ENCODE results near the gene RIC1.
A peak's percentile ranks its signal among the peaks of the same experiment; 100 is the strongest.
"Not testable (repeated sequence)": the region's sequence is repeated elsewhere in the genome, so short reads cannot be mapped to it uniquely, and the experiment has no call there.

RIC1 gene

DNA sequence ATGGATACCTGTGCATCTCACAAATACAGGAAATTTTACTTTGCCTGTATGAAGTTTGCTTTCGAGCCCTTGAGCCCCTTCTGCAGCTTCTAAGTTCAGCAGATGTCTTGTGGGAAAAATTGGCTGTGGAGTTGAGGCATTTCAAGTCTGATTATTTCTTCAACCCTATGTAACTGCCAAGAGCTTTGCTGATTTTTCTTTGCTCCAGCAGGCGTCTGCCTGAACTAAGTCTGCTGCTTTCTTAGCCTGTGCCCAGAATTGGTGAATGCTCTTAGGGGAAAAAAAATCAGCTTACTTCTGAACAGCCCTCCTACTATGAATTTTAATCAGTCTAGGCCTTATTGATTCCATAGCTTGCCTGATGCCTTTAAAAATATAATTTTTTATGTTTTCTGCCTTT is 41.2 kb downstream of the RIC1 start:
- Mint-ChIP-seq H3K27ac (no peak overlapping the region), H3K4me1 (ENCODE audit: low read depth) (peaks cover 17% of the 10 kb centered on the region), H3K4me3 (no peak overlapping the region)

GRCh38 chr9:5671711-5672353 is 42.9 kb downstream of the RIC1 start:
- no peak overlapping the region for H3K27ac Mint-ChIP-seq
- peaks cover 12% of the 10 kb centered on the region for H3K4me1 Mint-ChIP-seq (ENCODE audit: low read depth)
- H3K27me3 Mint-ChIP-seq (ENCODE audit: low read depth) = no peaks in the 10 kb centered on the region
- peaks cover 4% of the 10 kb centered on the region for H3K9me3 Mint-ChIP-seq
- H3K36me3 Mint-ChIP-seq (ENCODE audit: low read depth) = peaks cover 10% of the 10 kb centered on the region
- H3K4me3 Mint-ChIP-seq = no peak overlapping the region

More for the DNA sequence above, 41.2 kb downstream of the RIC1 start:
- no peaks in the 10 kb centered on the region for H3K27me3 Mint-ChIP-seq (ENCODE audit: low read depth)
- H3K36me3 Mint-ChIP-seq (ENCODE audit: low read depth) = peaks cover 22% of the 10 kb centered on the region
- H3K9me3 Mint-ChIP-seq = peaks cover 5% of the 10 kb centered on the region

DNA sequence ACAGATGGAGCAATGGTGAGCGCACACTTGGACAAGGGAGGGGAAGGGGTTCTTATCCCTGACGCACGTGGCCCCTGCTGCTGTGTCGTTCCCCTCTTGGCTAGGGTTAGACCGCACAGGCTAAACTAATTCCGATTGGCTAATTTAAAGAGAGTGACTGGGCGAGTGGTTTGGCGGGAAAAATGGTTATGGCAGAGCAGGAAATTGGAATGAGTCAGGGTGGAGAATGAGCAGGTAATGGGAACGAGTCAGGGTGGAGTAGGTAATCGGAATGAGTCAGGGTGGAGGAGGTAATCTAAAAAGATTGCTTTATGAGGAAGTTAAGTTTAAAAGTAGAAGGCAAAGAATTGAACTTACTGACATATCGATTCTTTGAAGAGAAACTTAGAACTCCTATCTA is 46.1 kb downstream of the RIC1 start:
- not testable (repeated sequence) for H3K27ac Mint-ChIP-seq; H3K27me3 Mint-ChIP-seq (ENCODE audit: low read depth); H3K9me3 Mint-ChIP-seq; H3K36me3 Mint-ChIP-seq (ENCODE audit: low read depth); H3K4me1 Mint-ChIP-seq (ENCODE audit: low read depth); H3K4me3 Mint-ChIP-seq

DNA sequence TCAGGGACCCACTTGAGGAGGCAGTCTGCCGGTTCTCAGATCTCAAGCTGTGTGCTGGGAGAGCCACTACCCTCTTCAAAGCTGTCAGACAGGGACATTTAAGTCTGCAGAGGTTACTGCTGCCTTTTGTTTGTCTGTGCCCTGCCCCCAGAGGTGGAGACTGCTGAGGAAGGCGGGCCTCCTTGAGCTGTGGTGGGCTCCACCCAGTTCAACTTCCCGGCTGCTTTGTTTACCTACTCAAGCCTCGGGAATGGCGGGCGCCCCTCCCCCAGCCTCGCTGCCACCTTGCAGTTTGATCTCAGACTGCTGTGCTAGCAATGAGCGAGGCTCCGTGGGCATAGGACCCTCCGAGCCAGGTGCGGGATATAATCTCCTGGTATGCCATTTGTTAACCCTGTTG is 54.7 kb downstream of the RIC1 start:
- not testable (repeated sequence) for H3K27me3 Mint-ChIP-seq (ENCODE audit: low read depth); H3K4me3 Mint-ChIP-seq; H3K27ac Mint-ChIP-seq; H3K4me1 Mint-ChIP-seq (ENCODE audit: low read depth)
- H3K36me3 Mint-ChIP-seq (ENCODE audit: low read depth) = peaks cover 26% of the 10 kb centered on the region
- peaks cover 26% of the 10 kb centered on the region for H3K9me3 Mint-ChIP-seq

DNA sequence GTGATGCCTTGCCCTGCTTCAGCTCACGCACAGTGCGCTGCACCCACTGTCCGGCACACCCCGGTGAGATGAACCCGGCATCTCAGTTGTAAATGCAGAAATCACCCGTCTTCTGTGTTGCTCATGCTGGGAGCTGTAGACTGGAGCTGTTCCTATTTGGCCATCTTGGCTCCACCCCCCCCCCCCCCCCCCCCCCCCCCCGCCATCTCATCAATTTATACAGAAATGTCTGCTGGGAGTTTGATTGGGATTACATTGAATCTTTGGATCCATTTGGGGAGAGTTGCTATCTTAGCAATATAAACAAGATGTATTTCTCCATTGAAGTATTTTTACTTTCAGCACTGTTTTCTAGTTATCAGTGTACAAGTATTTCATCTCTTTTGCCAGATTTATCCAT is 55.2 kb downstream of the RIC1 start:
- Mint-ChIP-seq H3K36me3 (ENCODE audit: low read depth) (peaks cover 26% of the 10 kb centered on the region), H3K27ac (no peak overlapping the region), H3K27me3 (ENCODE audit: low read depth) (no peaks in the 10 kb centered on the region), H3K4me3 (no peak overlapping the region), H3K4me1 (ENCODE audit: low read depth) (peaks cover 6% of the 10 kb centered on the region), H3K9me3 (peaks cover 26% of the 10 kb centered on the region)

DNA sequence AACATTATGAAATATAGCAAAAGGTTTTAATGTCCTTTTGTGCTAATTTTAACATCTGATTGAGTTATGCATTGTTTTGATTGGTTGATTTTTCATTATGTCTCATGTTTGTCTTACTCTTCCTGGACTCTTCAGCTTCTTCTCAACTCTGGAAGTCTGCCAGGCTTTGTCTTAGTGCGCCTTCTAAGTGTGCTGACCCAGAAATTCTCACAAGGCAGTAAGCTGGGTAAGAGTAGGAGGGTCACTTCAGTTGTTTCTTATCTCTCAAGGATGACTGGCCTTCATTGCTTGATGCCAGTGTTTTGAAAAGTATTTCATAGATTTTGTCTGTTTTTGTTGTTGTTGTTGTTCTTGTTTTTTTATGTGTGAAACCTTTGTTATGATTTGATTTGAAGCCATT is 59.2 kb downstream of the RIC1 start:
- no peak overlapping the region for H3K27ac Mint-ChIP-seq
- H3K36me3 Mint-ChIP-seq (ENCODE audit: low read depth) = peaks cover 15% of the 10 kb centered on the region
- no peak overlapping the region for H3K4me3 Mint-ChIP-seq

DNA sequence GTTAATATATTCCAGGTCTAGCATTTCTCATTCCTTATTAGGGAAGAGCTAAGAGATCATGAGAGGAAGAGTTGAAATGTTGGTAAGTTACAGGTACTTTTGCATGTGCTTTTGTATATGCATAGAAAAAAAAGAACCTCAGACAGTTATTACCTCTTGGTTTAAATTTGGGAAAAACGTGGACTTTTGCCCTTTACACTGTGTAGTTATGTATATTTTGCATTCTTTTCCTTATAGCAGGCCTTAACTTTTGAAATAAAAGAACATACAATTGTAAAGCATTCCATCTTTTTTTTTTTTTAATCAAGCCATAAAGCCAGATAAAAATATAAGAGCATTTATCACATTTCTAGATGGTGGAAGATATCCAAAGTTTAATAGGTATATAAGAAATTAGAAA is 61.4 kb downstream of the RIC1 start:
- H3K9me3 Mint-ChIP-seq = peaks cover 4% of the 10 kb centered on the region
- peaks cover 4% of the 10 kb centered on the region for H3K4me1 Mint-ChIP-seq (ENCODE audit: low read depth)
- H3K36me3 Mint-ChIP-seq (ENCODE audit: low read depth) = peaks cover 8% of the 10 kb centered on the region
- H3K27me3 Mint-ChIP-seq (ENCODE audit: low read depth) = no peaks in the 10 kb centered on the region
- H3K27ac Mint-ChIP-seq = no peak overlapping the region
- no peak overlapping the region for H3K4me3 Mint-ChIP-seq

More for the DNA sequence above, 59.2 kb downstream of the RIC1 start:
- Mint-ChIP-seq H3K9me3 (peaks cover 10% of the 10 kb centered on the region), H3K27me3 (ENCODE audit: low read depth) (no peaks in the 10 kb centered on the region), H3K4me1 (ENCODE audit: low read depth) (peaks cover 4% of the 10 kb centered on the region)

- no peak overlapping the region for H3K27ac Mint-ChIP-seq
- no peak overlapping the region for H3K4me3 Mint-ChIP-seq
- H3K4me1 Mint-ChIP-seq (ENCODE audit: low read depth) = peaks cover 5% of the 10 kb centered on the region
- H3K27me3 Mint-ChIP-seq (ENCODE audit: low read depth) = no peaks in the 10 kb centered on the region
- peaks cover 3% of the 10 kb centered on the region for H3K36me3 Mint-ChIP-seq (ENCODE audit: low read depth)
- no peaks in the 10 kb centered on the region for H3K9me3 Mint-ChIP-seq
Observed at GRCh38 chr9:5695860-5696259, 67.0 kb downstream of the RIC1 start.

DNA sequence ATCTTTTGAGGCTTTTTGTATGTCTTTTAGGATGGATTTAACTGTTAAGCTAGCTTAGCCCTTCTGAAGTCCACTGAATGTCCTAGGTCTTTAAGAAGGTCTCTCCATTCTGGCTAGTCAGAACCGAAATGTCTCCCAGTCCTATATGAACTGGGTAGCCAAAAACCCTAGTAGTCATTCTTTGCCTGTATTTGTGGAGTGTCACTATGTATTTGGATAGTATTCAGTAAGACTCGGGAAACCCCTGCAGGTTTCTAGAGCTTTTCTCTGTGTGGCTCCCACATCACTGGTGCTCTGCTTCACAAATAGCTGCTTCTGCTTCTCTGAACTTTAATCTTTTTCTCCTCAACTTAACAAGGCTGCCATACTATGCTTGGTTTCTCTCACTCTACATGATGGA is 68.0 kb downstream of the RIC1 start:
- peaks cover 7% of the 10 kb centered on the region for H3K36me3 Mint-ChIP-seq (ENCODE audit: low read depth)
- H3K4me1 Mint-ChIP-seq (ENCODE audit: low read depth) = peaks cover 7% of the 10 kb centered on the region
- H3K9me3 Mint-ChIP-seq = no peaks in the 10 kb centered on the region
- peak overlapping the region; percentile 1 for H3K27ac Mint-ChIP-seq
- H3K4me3 Mint-ChIP-seq = no peak overlapping the region
- no peaks in the 10 kb centered on the region for H3K27me3 Mint-ChIP-seq (ENCODE audit: low read depth)

DNA sequence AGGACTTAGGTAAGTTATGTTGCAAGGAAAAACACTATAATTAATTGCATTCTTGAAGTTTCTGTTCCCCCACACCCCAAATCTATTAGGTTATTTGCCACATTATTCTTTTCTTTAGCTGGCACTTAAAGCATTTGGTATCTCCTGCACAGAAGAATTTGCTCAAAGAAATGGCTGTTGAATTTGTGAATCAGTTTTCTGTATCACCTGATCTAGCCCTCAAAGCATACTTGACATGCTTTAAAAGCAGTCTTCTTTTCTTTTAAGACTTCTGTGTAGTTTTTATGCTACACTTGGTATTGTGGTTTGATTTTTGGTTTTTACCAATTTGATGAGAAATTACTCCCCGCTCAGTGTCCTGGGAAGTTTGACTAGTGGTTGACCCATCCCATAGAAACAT is 69.1 kb downstream of the RIC1 start:
- Mint-ChIP-seq H3K27me3 (ENCODE audit: low read depth) (no peaks in the 10 kb centered on the region), H3K27ac (no peak overlapping the region), H3K9me3 (no peaks in the 10 kb centered on the region), H3K36me3 (ENCODE audit: low read depth) (peaks cover 13% of the 10 kb centered on the region), H3K4me3 (no peak overlapping the region), H3K4me1 (ENCODE audit: low read depth) (peaks cover 7% of the 10 kb centered on the region)

GRCh38 chr9:5698810-5699556 is 70.1 kb downstream of the RIC1 start:
- Mint-ChIP-seq H3K4me3 (no peak overlapping the region), H3K4me1 (ENCODE audit: low read depth) (peaks cover 7% of the 10 kb centered on the region), H3K27me3 (ENCODE audit: low read depth) (no peaks in the 10 kb centered on the region), H3K9me3 (no peaks in the 10 kb centered on the region), H3K36me3 (ENCODE audit: low read depth) (peaks cover 15% of the 10 kb centered on the region), H3K27ac (no peak overlapping the region)

DNA sequence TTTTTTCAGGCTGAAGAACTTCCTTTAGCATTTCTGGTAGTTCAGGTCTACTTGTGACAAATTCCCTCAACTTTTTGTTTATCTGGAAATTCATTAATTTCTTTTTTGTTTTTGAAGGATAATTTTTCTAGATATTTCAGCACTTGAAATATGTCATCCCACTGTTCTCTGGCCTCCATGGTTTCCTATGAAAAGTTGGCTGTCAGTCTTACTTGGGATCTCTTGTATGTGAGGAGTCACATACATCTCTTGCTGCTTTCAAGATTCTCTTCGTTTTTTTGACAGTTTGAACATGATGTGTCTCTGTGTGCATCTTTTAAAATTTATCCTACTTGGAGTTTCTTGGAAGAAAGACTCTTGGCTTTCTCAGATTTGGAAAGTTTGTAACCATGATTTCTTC is 79.5 kb downstream of the RIC1 start:
- H3K9me3 Mint-ChIP-seq = peaks cover 37% of the 10 kb centered on the region
- H3K4me1 Mint-ChIP-seq (ENCODE audit: low read depth) = no peaks in the 10 kb centered on the region
- H3K27me3 Mint-ChIP-seq (ENCODE audit: low read depth) = no peaks in the 10 kb centered on the region
- no peak overlapping the region for H3K4me3 Mint-ChIP-seq
- H3K27ac Mint-ChIP-seq = no peak overlapping the region
- peaks cover 46% of the 10 kb centered on the region for H3K36me3 Mint-ChIP-seq (ENCODE audit: low read depth)

DNA sequence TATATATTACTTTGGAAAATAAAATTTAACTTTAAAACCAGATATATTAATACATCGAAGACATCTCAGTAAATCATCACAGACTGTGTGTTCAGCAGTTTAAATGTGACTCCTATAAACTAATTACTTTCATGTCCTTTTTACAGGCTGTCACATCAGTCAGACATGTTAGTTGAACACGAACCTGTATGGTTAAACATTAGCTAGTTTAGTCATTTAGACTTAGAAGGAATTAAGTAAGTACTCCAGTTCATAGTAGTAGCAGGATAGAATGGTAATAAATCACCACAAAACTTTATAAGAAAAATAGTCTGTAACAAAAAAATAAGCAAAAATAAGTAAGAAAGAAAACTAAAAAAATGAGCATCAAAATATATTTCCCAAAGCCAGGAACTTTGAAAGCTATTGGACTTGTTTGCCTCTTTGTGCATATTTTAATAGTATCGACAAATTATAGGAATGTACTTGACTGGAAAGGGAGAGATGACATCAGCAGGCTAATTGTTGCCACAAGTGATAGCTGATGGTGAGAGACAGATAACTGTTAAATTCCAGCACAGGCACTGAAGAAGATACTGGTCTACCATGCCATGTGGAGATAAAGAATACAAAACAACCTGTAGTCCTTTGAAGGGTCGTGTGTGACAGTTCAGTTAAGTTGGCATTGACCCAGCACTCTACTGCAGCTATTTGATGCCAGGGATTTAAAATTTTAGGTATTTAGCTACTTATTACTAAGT is 83.9 kb downstream of the RIC1 start:
- Mint-ChIP-seq H3K36me3 (ENCODE audit: low read depth) (peaks cover 66% of the 10 kb centered on the region), H3K4me3 (no peak overlapping the region), H3K27me3 (ENCODE audit: low read depth) (no peaks in the 10 kb centered on the region)

DNA sequence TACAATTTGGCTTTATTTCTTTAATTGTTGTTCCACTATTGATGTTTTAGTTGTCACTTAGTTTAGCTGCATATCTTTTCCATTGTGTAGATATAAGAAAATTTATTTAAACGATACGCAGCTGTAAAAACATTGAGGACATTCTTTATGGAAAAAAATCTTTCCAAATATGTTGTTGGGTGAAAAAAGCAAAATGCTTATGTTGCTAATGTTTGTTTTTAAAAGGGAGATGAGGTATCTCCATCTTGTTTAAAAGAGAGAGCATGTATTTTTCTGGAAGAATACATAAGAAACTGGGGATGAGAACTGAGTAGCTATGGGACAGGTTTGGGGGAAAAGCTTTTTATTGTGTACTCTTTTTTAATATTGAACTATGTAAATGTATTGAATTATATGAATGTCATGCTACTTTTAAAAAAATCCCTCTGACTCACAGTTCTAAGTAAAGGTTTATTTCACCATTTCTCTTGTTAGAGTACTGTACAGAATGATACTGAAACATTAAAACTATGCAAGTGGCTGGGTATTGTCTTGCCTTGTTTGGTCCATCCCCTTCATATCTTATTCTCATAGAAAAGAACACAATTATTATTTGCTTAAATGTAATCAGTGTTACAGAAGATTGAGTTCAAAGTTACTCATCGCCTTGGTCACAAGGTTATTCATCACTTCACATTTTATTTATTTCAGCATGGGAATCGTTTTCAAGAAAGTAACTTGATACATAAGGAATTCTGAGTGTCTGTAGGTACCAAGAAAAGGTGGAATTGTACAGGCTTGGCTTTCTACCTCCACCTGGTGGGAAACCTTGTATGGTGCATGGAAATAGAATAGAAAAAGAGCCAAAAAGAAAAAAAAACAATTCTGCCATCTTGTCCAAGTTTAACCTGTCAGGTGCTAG is 85.8 kb downstream of the RIC1 start:
- Mint-ChIP-seq H3K27me3 (ENCODE audit: low read depth) (no peaks in the 10 kb centered on the region), H3K4me3 (no peak overlapping the region), H3K36me3 (ENCODE audit: low read depth) (peaks cover 51% of the 10 kb centered on the region), H3K9me3 (peaks cover 16% of the 10 kb centered on the region), H3K27ac (no peak overlapping the region), H3K4me1 (ENCODE audit: low read depth) (peaks cover 4% of the 10 kb centered on the region)

More for the DNA sequence above, 83.9 kb downstream of the RIC1 start:
- H3K9me3 Mint-ChIP-seq = peaks cover 33% of the 10 kb centered on the region
- H3K4me1 Mint-ChIP-seq (ENCODE audit: low read depth) = peaks cover 1% of the 10 kb centered on the region
- no peak overlapping the region for H3K27ac Mint-ChIP-seq
